PFSK-1 (cell line): ENCODE measurements around the gene CWC25.

ENCODE experiments used
- POLR2AphosphoS5 ChIP-seq: IDR thresholded peaks from 2 replicates; pipeline ENCODE4 v1.6.1; 2012; ENCODE audit warnings: low read depth, mild to moderate bottlenecking, control low read depth, low read length, moderate library complexity
- SIN3A ChIP-seq: IDR thresholded peaks from 2 replicates; pipeline ENCODE4 v1.6.1; 2012; ENCODE audit warnings: mild to moderate bottlenecking, low read length, moderate library complexity, borderline replicate concordance; ENCODE audit not compliant: insufficient read depth

DNA sequence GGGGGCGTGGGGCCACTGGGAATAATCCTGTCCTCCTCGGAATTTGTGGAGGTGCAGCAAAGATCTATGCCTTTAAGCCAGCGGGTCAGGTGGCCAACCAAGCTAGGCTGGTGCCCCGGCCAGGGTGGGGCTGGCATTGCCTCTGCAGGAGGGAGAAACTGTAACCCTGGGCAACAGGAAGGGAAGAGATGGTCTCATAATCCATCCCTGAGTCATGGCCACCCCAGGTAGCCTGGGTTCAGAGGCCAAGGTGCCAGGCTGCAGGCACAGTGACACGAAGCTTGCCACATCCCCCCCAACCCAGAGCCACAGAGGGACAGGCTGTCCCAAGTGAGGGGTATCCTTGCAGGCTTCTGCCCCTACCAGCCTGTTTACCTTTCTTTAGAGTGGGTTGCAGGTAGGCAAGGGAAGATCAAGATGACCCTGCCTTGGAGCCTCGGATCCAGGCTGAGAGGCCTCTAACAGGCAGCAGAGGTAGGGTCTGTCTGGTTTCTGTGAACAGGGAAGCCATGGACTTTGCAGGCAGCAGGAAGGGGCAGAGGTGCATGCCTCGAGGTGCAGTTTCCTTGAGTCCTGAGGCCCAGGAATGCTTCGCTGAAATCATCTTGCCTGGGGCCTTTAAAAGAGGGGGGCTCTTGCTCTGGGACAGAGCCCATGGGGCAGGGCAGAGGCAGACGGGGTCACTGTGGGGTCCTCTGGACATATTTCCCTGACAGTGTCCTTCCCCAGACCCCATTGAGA lies 48.7 kb upstream of the CWC25 start:
- TF ChIP-seq SIN3A, result no peak
- TF ChIP-seq POLR2AphosphoS5, result no peak
